ENCODE measurements around the gene MESP1. TPM values are rescaled to one million over a fixed set of nuclear protein-coding genes. Genes with fewer than 3 reads are reported as not detected.

Gene MESP1
- total RNA-seq, 6 donors from 2014 or later: 0.49 to 3.5 (median 1.7) TPM

- no peaks in the 10 kb centered on the region for H3K9me3 ChIP-seq
- ATAC-seq (ENCODE audit: low FRiP score in 2 of 2): no peak
- no peaks in the 10 kb centered on the region for H3K4me1 ChIP-seq
- no peaks in the 10 kb centered on the region for H3K27me3 ChIP-seq
- no peaks in the 10 kb centered on the region for H3K36me3 ChIP-seq
- DNase-seq: no peak
- no peak overlapping the region for H3K4me3 ChIP-seq
- TF ChIP-seq EP300 (IDR thresholded peaks at IDR 0.05) (no peak), POLR2A (IDR thresholded peaks at IDR 0.05) (no peak), POLR2AphosphoS5 (IDR thresholded peaks at IDR 0.05) (no peak), CTCF (IDR thresholded peaks at IDR 0.05) (no peak)
- H3K27ac ChIP-seq: no peak overlapping the region
Measured at GRCh38 chr15:89704411-89704810, 46.6 kb downstream of the MESP1 start.

Small RNA genes lying within 50 kb of the gene (small RNA-seq; reads per million reads assigned to genes)
- gene RNU6-132P: 0 reads per million in 4 donors

Other genes starting within 250 kb of the MESP1 start
- 1 to 10 TPM in 1 of 6 donors, under 1 TPM in 5; 0.20 to 1.0 (median 0.58) TPM for gene TICRR, start 175.8 kb downstream of the MESP1 start, total RNA-seq
- 1 to 10 TPM; 1.4 to 4.7 (median 3.2) TPM for gene KIF7, start 95.8 kb downstream of the MESP1 start, total RNA-seq
- gene PLIN1, start 71.9 kb downstream of the MESP1 start, total RNA-seq: 1 to 10 TPM in 3 of 6 donors, under 1 TPM in 2, not detected in 1; 0.29 to 3.8 (median 1.1) TPM
- gene PEX11A, start 60.5 kb downstream of the MESP1 start, total RNA-seq: 10 to 100 TPM in 1 of 6 donors, 1 to 10 TPM in 5; 4.4 to 18.7 (median 6.7) TPM
- 1 to 10 TPM in 4 of 6 donors, under 1 TPM in 2; 0.31 to 7.2 (median 1.9) TPM for gene WDR93, start 60.4 kb downstream of the MESP1 start, total RNA-seq
- under 1 TPM in 1 of 6 donors, not detected in 5; 0.26 TPM for gene MESP2, start 25.1 kb upstream of the MESP1 start, total RNA-seq
- gene ANPEP, start 63.6 kb upstream of the MESP1 start, total RNA-seq: 100 to 1,000 TPM in 3 of 6 donors, 10 to 100 TPM in 3; 52.7 to 201 (median 98.9) TPM
- 10 to 100 TPM; 19.6 to 46.1 (median 28.9) TPM for gene AP3S2, start 142.7 kb upstream of the MESP1 start, total RNA-seq
- gene ARPIN, start 161.7 kb upstream of the MESP1 start, total RNA-seq: 10 to 100 TPM; 24.9 to 56.6 (median 35.1) TPM